ENCODE results near the gene TRNAU1AP. TPM values are rescaled to one million over a fixed set of nuclear protein-coding genes. Genes with fewer than 3 reads are reported as not detected.

The TRNAU1AP gene
- total and polyA plus RNA-seq, 10 of the 15 experiments (the other 5 are each of a cell fraction or from before 2014, with no cell fraction given), result 24.3 to 67.0 (median 31.8) TPM

- no peaks in the 10 kb centered on the region; the same call in 1 of the 2 replicates for H3K4me1 ChIP-seq (ENCODE audit: control insufficient read depth, insufficient read depth, low read length)
- FAIRE-seq (no peak), ATAC-seq (no peak), DNase-seq (ENCODE audit: low read depth, low spot score) (no peak)
- H3K4me2 ChIP-seq (ENCODE audit: control insufficient read depth, insufficient read depth), result no peak overlapping the region
- peaks cover 26% of the 10 kb centered on the region for H3K79me2 ChIP-seq (ENCODE audit: control insufficient read depth, insufficient read depth, low read length)
- H3K9me3 ChIP-seq (replicated peaks; ENCODE audit: control insufficient read depth, insufficient read depth, low read length), result no peaks in the 10 kb centered on the region
- ChIA-PET SMC1A (ENCODE audit: uncharacterized antibody, unreplicated experiment) (no interaction called here), POLR2A (no interaction called here), CTCF (interaction anchor here (0.6 to 1.0 kb wide), 2 partner anchors 47 to 110 kb away, joined by 3 read pairs; no protein-coding TSS in a partner anchor), RAD21 (ENCODE audit: unreplicated experiment) (no interaction called here)
- intact Hi-C loops (cut with micrococcal nuclease; ENCODE audit: unreplicated experiment) (no loop called here), in situ Hi-C loops (cut with MboI) (no loop called here)
- H3K27me3 ChIP-seq (replicated peaks in 1 of 2; ENCODE audit: control insufficient read depth in 2 of 2, insufficient read depth in 2 of 2, low read length in 1 of 2), result no peaks in the 10 kb centered on the region
- H3K9ac ChIP-seq (ENCODE audit: control insufficient read depth, insufficient read depth, low read length), result no peak overlapping the region
- no peak overlapping the region for H3K27ac ChIP-seq (ENCODE audit: control insufficient read depth, insufficient read depth)
- no TSS peak for BruUV-seq (replicated peaks)
- H4K20me1 ChIP-seq (ENCODE audit: control insufficient read depth, insufficient read depth), result no peaks in the 10 kb centered on the region
- no peak overlapping the region for H2AFZ ChIP-seq (ENCODE audit: control insufficient read depth, low read depth, low read length)
- WGBS (ENCODE audit: insufficient coverage, insufficient replicate concordance, low lambda C conversion rate, missing lambda C conversion rate), result 84% methylated on average over 7 of the region's 9 CpGs
- TF ChIP-seq HDGF (IDR thresholded peaks at IDR 0.05) (no peak), ZNF622 (IDR thresholded peaks at IDR 0.05) (no peak), E2F4 (IDR thresholded peaks at IDR 0.05; ENCODE audit: low read depth, low read length) (no peak), MEF2A (IDR thresholded peaks at IDR 0.05; ENCODE audit: insufficient read depth, low read depth, low read length) (no peak), SMARCA5 (IDR thresholded peaks at IDR 0.05) (no peak), POU2F2 (IDR thresholded peaks at IDR 0.05; ENCODE audit: borderline replicate concordance, low read depth, low read length) (no peak), NKRF (conservative IDR thresholded peaks at IDR 0.05) (no peak), BCL3 (IDR thresholded peaks at IDR 0.05; ENCODE audit: borderline replicate concordance, insufficient read depth, low read depth, low read length, poor library complexity, severe bottlenecking) (no peak), RELB (IDR thresholded peaks at IDR 0.05; ENCODE audit: low read depth) (no peak), TAF1 (IDR thresholded peaks at IDR 0.05; ENCODE audit: borderline replicate concordance, low read depth, low read length) (no peak), MYC (IDR thresholded peaks at IDR 0.05; ENCODE audit: insufficient read depth, insufficient read length, insufficient replicate concordance, low read length, severe bottlenecking) (no peak), WRNIP1 (IDR thresholded peaks at IDR 0.05; ENCODE audit: borderline replicate concordance, low read depth, low read length) (no peak), SREBF2 (IDR thresholded peaks at IDR 0.05; ENCODE audit: low read length) (no peak), YY1 (IDR thresholded peaks at IDR 0.05; ENCODE audit: low read depth, low read length) (no peak), YBX1 (IDR thresholded peaks at IDR 0.05) (no peak), CBX5 (IDR thresholded peaks at IDR 0.05; ENCODE audit: low read depth) (no peak)
- peaks cover 9 to 16% of the 10 kb centered on the region in 2 experiments; a peak in 3 of 4 replicates for H3K36me3 ChIP-seq (ENCODE audit: control insufficient read depth in 2 of 2, insufficient read depth in 2 of 2, low read length in 1 of 2)
- no peak overlapping the region for H3K4me3 ChIP-seq
These were observed 26.0 kb upstream of the TRNAU1AP start for GRCh38 chr1:28526886-28527285.

All from GM12878 (cell line).